PFSK-1 (cell line): ENCODE data around the gene YARS1.

ENCODE experiments used
- FOXP2 ChIP-seq: optimal IDR thresholded peaks from 2 replicates; pipeline ENCODE3; 2011; ENCODE audit warnings: borderline replicate concordance, control low read depth, inconsistent platforms; ENCODE audit not compliant: insufficient read depth; ENCODE audit errors: extremely low read length, extremely low read depth
- POLR2AphosphoS5 ChIP-seq: IDR thresholded peaks from 2 replicates; pipeline ENCODE4 v1.6.1; 2012; ENCODE audit warnings: low read depth, mild to moderate bottlenecking, control low read depth, low read length, moderate library complexity
- SIN3A ChIP-seq: IDR thresholded peaks from 2 replicates; pipeline ENCODE4 v1.6.1; 2012; ENCODE audit warnings: mild to moderate bottlenecking, low read length, moderate library complexity, borderline replicate concordance; ENCODE audit not compliant: insufficient read depth
- TAF1 ChIP-seq: IDR thresholded peaks from 2 replicates; pipeline ENCODE4 v1.6.1; 2012; ENCODE audit warnings: low read length, control low read depth, borderline replicate concordance; ENCODE audit not compliant: insufficient read depth
- TF ChIP-seq, protein P1 (sequence below), 2 experiments: IDR thresholded peaks; 2 replicates each; pipeline versions ENCODE4 v1.6.1 to v1.8.0; 2011 to 2012; ENCODE audit warnings: low read depth in 2 of 2, low read length in 2 of 2, control low read depth in 1 of 2, inconsistent platforms in 1 of 2, mild to moderate bottlenecking in 1 of 2, moderate library complexity in 1 of 2; ENCODE audit not compliant: insufficient read depth in 1 of 2

DNA sequence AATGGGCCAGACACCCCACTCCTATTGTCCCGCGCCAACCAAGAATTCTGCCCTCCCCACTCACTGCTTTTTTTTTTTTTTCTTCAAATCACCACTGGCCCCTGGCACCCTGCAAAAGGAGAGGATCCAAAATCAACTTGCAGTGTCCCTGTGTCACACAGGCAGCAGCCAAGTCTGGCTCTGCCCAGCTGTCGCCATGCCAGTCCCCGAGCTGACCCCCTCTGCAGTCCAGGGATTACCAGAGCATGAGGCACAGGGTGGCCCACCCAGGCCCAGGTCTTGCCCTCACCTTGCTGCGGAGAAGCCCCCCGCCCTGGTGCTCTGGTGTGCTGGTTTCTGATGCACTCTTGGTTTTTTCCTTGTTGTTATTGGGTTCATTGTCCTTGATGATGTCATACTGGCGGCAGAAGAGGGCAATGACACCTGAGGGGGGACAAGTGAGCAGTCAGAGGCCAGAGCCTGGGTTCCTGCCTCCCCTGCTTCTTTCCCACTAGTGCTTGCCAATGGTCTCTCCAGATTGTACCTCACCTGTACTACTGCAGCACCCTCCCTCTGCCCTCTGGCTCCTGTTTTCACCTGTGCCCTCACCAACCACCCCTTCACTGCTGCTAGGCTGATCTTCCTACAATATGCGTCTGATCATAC lies 47.3 kb upstream of the YARS1 start:
- TF ChIP-seq TAF1: no peak
- TF ChIP-seq POLR2AphosphoS5: no peak
- TF ChIP-seq, protein P1, sequence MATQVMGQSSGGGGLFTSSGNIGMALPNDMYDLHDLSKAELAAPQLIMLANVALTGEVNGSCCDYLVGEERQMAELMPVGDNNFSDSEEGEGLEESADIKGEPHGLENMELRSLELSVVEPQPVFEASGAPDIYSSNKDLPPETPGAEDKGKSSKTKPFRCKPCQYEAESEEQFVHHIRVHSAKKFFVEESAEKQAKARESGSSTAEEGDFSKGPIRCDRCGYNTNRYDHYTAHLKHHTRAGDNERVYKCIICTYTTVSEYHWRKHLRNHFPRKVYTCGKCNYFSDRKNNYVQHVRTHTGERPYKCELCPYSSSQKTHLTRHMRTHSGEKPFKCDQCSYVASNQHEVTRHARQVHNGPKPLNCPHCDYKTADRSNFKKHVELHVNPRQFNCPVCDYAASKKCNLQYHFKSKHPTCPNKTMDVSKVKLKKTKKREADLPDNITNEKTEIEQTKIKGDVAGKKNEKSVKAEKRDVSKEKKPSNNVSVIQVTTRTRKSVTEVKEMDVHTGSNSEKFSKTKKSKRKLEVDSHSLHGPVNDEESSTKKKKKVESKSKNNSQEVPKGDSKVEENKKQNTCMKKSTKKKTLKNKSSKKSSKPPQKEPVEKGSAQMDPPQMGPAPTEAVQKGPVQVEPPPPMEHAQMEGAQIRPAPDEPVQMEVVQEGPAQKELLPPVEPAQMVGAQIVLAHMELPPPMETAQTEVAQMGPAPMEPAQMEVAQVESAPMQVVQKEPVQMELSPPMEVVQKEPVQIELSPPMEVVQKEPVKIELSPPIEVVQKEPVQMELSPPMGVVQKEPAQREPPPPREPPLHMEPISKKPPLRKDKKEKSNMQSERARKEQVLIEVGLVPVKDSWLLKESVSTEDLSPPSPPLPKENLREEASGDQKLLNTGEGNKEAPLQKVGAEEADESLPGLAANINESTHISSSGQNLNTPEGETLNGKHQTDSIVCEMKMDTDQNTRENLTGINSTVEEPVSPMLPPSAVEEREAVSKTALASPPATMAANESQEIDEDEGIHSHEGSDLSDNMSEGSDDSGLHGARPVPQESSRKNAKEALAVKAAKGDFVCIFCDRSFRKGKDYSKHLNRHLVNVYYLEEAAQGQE (IDR thresholded peaks at IDR 0.05; ENCODE audit: insufficient read depth in 1 of 2, low read depth in 2 of 2, low read length in 2 of 2): no peak
- TF ChIP-seq SIN3A: no peak
- TF ChIP-seq FOXP2: no peak
